Upper lobe of left lung (tissue), 6 donors: Measurements from ENCODE around the gene IL7R. TPM values are rescaled to one million over a fixed set of nuclear protein-coding genes. Genes with fewer than 3 reads are reported as not detected.
A peak's percentile ranks its signal among the peaks of the same experiment; 100 is the strongest.

ENCODE experiments used
- ATAC-seq, 2 donors: fragments of 200-7000 bp; cut with Tn5 transposase; one replicate each; pipeline ENCODE4 v1.9.1; 2022; ENCODE audit warnings: mild to moderate bottlenecking in 2 of 2, moderate library complexity in 2 of 2; ENCODE audit not compliant: low FRiP score in 2 of 2
- DNase-seq, 2 donors: peaks; one replicate each; pipeline ENCODE4 v3.0.0-alpha.2; 2019 to 2020
- H3K27ac ChIP-seq, 4 donors: fragments of 200-600 bp; sonication (generic); one replicate each; pipeline ENCODE4 v1.5.1; 2016 to 2019
- H3K27me3 ChIP-seq, 4 donors: fragments of 200-600 bp; sonication (generic); one replicate each; pipeline ENCODE4 v1.5.1; 2017 to 2019
- H3K36me3 ChIP-seq, 4 donors: fragments of 200-600 bp; sonication (generic); one replicate each; pipeline ENCODE4 v1.5.1; 2016 to 2019
- H3K4me1 ChIP-seq, 4 donors: fragments of 200-600 bp; sonication (generic); one replicate each; pipeline ENCODE4 v1.5.1; 2018 to 2019
- H3K4me3 ChIP-seq, 4 donors: fragments of 200-600 bp; sonication (generic); one replicate each; pipeline ENCODE4 v1.5.1; 2017 to 2019; ENCODE audit warnings: mild to moderate bottlenecking in 2 of 4, moderate library complexity in 1 of 4
- H3K9me3 ChIP-seq, 4 donors: fragments of 200-600 bp; sonication (generic); one replicate each; pipeline ENCODE4 v1.5.1; 2018 to 2019
- CTCF ChIP-seq, 6 experiments: fragments of 450-650 bp in 4 of 6; fragments of 200-600 bp in 2 of 6; sonication (generic) in 2 of 6; IDR thresholded peaks; one replicate each; pipeline ENCODE4 v1.5.1; 2016 to 2019; ENCODE audit warnings: antibody characterized with exemption in 6 of 6
- EP300 ChIP-seq, 4 donors: sonication (generic); formaldehyde crosslinking; IDR thresholded peaks; one replicate each; pipeline ENCODE4 v1.5.1; 2017; ENCODE audit warnings: antibody characterized with exemption in 4 of 4, control low read depth in 2 of 4
- POLR2A ChIP-seq, 4 donors: fragments of 450-650 bp; IDR thresholded peaks; one replicate each; pipeline ENCODE4 v1.5.1; 2016 to 2017; ENCODE audit warnings: antibody characterized with exemption in 4 of 4, mild to moderate bottlenecking in 2 of 4
- POLR2AphosphoS5 ChIP-seq, 2 donors: sonication (generic); formaldehyde crosslinking; IDR thresholded peaks; one replicate each; pipeline ENCODE4 v1.5.1; 2017; ENCODE audit warnings: antibody characterized with exemption in 2 of 2
- WGBS, 2 donors: methylation state at CpG; one replicate each; pipeline ENCODE4 v1.1.5; 2017 to 2018; 5-methylcytosine and 5-hydroxymethylcytosine counted together
- total RNA-seq, 6 donors: library from RNA; depleted of rRNA in 4 of 6; stranded (reverse); fragments of >200 nt in 4 of 6; gene quantifications; one replicate each; pipeline versions ENCODE4 v1.1.0 to v1.2.1, GENCODE V29; 2016 to 2021
- donor health status: DM: no; HTN: no; CAD: no; lungs with moderate emphysema.
- donor health status: DM: no; HTN: yes; CAD: no; lungs with severe emphysema.

Gene IL7R, protein sequence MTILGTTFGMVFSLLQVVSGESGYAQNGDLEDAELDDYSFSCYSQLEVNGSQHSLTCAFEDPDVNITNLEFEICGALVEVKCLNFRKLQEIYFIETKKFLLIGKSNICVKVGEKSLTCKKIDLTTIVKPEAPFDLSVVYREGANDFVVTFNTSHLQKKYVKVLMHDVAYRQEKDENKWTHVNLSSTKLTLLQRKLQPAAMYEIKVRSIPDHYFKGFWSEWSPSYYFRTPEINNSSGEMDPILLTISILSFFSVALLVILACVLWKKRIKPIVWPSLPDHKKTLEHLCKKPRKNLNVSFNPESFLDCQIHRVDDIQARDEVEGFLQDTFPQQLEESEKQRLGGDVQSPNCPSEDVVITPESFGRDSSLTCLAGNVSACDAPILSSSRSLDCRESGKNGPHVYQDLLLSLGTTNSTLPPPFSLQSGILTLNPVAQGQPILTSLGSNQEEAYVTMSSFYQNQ
- 100 to 1,000 TPM in 2 of 6 donors, 10 to 100 TPM in 4; 86.8 to 139 (median 94.7) TPM for total RNA-seq

GRCh38 chr5:35856765-35857351 is at the start of gene IL7R:
IL7R (plus strand) TSS chr5:35856891; CDS start chr5:35856978, 87 bp downstream.
- Histone ChIP-seq H3K4me1 (peaks cover 10 to 22% (median 14%) of the 10 kb centered on the region in 4 donors), H3K36me3 (peaks cover 0 to 3% (median 0%) of the 10 kb centered on the region in 4 donors), H3K4me3 (peak within 1 kb of the TSS in 3 of 4 donors; percentile 33 to 46 (median 39)), H3K9me3 (no peaks in the 10 kb centered on the region), H3K27me3 (no peaks in the 10 kb centered on the region), H3K27ac (peak within 1 kb of the TSS; percentile 73 to 92 (median 79))
- TF ChIP-seq CTCF (IDR thresholded peaks at IDR 0.05) (no peak), POLR2A (IDR thresholded peaks at IDR 0.05) (peak in 2 of 4 donors; percentile 17 to 76), EP300 (IDR thresholded peaks at IDR 0.05) (no peak), POLR2AphosphoS5 (IDR thresholded peaks at IDR 0.05) (peak in 1 of 2 donors; percentile 14)
- peak in 1 of 2 donors; percentile 70 for ATAC-seq
- WGBS, 2 donors = 30 to 37% methylated on average over 1 of the region's 1 CpG
- no peak for DNase-seq

- TF ChIP-seq CTCF (IDR thresholded peaks at IDR 0.05) (no peak), POLR2A (IDR thresholded peaks at IDR 0.05) (no peak), POLR2AphosphoS5 (IDR thresholded peaks at IDR 0.05) (no peak), EP300 (IDR thresholded peaks at IDR 0.05) (no peak)
- H3K4me3 ChIP-seq = no peak overlapping the region
- no peaks in the 10 kb centered on the region for H3K4me1 ChIP-seq
- H3K27ac ChIP-seq = peak overlapping the region in 1 of 4 donors; percentile 50
- no peaks in the 10 kb centered on the region for H3K36me3 ChIP-seq
- DNase-seq (no peak), ATAC-seq (no peak)
- no peaks in the 10 kb centered on the region for H3K27me3 ChIP-seq
- no peaks in the 10 kb centered on the region for H3K9me3 ChIP-seq
Measured at GRCh38 chr5:35810601-35811000, 46.1 kb upstream of the IL7R start.

DNA sequence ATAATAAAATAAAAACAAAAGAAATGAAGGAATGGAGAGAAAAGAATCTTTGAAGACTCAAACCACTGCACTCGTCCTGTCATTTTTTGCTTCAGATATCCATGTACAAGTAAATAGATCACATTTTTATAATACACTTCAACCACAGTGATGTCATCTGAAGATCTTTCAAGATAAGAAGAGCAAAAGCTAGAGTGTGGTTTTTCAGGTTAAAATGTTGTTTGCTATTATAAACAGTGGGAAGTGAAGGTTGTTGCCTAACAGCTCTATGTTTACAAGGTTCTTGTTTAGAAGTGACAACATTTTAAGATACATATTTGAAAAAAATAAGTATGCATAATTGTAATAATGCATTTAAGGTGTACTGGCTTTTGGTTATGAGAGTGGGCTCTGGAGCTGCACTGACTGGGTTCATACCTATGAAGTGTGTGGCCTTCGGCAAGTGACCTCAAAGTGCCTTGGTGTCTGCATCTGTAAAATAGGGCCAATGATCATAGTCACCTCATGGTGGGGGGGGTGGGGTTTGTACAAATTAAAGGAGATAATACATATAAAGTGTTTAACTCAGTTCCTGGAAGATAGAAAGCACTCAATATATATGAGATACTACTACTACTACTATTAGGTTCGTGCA is 45.5 kb upstream of the IL7R start:
- DNase-seq (no peak), ATAC-seq (no peak)
- Histone ChIP-seq H3K9me3 (no peaks in the 10 kb centered on the region), H3K27me3 (no peaks in the 10 kb centered on the region), H3K4me3 (no peak overlapping the region), H3K36me3 (no peaks in the 10 kb centered on the region), H3K27ac (no peak overlapping the region), H3K4me1 (no peaks in the 10 kb centered on the region)
- WGBS, 2 donors = 89 to 91% methylated on average over 3 of the region's 3 CpGs
- TF ChIP-seq CTCF (IDR thresholded peaks at IDR 0.05) = no peak
- TF ChIP-seq POLR2A (IDR thresholded peaks at IDR 0.05) = no peak
- TF ChIP-seq POLR2AphosphoS5 (IDR thresholded peaks at IDR 0.05) = no peak
- TF ChIP-seq EP300 (IDR thresholded peaks at IDR 0.05) = no peak

GRCh38 chr5:35813521-35813920 is 43.2 kb upstream of the IL7R start:
- no peaks in the 10 kb centered on the region for H3K4me1 ChIP-seq
- no peaks in the 10 kb centered on the region for H3K9me3 ChIP-seq

More at GRCh38 chr5:35813521-35813920, 43.2 kb upstream of the IL7R start:
- TF ChIP-seq POLR2A (IDR thresholded peaks at IDR 0.05) (no peak), CTCF (IDR thresholded peaks at IDR 0.05) (no peak), POLR2AphosphoS5 (IDR thresholded peaks at IDR 0.05) (no peak), EP300 (IDR thresholded peaks at IDR 0.05) (no peak)
- Histone ChIP-seq H3K36me3 (no peaks in the 10 kb centered on the region), H3K27me3 (no peaks in the 10 kb centered on the region), H3K4me3 (no peak overlapping the region), H3K27ac (no peak overlapping the region)
- ATAC-seq (no peak), DNase-seq (no peak)
- WGBS, 2 donors = 88 to 92% methylated on average over 1 of the region's 1 CpG
